OCI-M1 (cell line): ENCODE results near the gene CCT6A.
"Not testable (repeated sequence)": the region's sequence is repeated elsewhere in the genome, so short reads cannot be mapped to it uniquely, and the experiment has no call there.

Source experiments
- DNase-seq: peaks from one replicate; lab custom pipeline; 2025; lab: John Stamatoyannopoulos, UW

The CCT6A gene, protein sequence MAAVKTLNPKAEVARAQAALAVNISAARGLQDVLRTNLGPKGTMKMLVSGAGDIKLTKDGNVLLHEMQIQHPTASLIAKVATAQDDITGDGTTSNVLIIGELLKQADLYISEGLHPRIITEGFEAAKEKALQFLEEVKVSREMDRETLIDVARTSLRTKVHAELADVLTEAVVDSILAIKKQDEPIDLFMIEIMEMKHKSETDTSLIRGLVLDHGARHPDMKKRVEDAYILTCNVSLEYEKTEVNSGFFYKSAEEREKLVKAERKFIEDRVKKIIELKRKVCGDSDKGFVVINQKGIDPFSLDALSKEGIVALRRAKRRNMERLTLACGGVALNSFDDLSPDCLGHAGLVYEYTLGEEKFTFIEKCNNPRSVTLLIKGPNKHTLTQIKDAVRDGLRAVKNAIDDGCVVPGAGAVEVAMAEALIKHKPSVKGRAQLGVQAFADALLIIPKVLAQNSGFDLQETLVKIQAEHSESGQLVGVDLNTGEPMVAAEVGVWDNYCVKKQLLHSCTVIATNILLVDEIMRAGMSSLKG

DNA sequence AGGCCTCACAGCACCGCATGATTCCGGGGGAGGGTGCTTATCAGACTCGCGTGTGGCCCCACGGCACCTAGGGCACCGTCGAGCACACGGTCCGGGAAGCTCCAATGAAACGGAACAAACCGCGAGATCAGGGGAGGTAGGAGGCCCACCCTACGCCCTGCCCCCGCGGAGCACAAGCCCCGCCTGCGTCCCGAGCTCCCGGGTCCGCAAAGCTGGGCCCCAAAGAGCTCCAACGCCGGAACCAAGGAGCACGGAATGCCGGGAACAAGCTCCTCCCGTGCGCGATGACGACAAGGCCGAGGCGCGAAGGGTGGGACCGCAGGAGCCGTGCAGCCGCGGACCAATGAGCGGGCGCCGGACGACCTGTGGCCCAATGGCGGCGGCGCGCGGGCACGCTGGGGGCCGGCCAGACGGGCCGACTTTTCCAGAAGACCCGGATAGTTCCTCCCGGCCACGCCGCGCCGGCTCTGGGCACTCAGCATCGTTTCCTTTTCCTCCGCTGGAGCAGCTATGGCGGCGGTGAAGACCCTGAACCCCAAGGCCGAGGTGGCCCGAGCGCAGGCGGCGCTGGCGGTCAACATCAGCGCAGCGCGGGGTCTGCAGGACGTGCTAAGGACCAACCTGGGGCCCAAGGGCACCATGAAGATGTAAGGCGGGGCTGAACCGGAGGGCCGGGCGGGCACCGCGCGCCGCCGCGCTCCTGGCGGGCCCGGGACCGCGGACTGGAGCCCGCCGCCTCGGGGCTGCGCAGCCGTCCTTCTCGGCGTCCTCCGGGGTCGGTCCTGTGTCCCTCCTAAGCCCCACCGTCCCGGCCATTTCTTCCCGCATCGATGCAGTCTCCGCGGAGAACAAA is at the start of gene CCT6A, which contains the start of gene PSPH:
Gene CCT6A (plus strand): TSS at position 427 of the 853 bp plus-strand sequence. CDS start 84 bp downstream, at position 511.
Gene PSPH (minus strand): TSS at position 106 of the 853 bp plus-strand sequence. CDS start 30,232 bp downstream, outside the sequence.
- peak; percentile 94 for DNase-seq

DNA sequence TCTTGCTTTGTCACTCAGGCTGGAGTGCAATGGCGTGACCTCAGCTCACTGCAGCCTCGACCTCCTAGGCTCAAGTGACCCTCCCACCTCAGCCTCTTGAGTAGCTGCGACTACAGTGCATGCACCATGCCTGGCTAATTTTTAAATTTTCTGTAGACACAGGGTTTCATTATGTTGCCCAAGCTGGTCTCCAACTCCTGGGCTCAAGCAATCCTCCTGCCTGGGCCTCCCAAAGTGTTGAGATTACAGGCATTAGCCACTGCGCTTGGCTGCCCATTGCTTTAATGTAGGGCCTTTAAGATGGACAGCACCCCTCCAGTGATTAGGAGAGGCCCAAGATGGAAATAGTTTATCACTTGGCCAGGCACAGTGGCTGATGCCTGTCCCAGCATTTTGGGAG is 47.8 kb upstream of the CCT6A start:
- no peak for DNase-seq

DNA sequence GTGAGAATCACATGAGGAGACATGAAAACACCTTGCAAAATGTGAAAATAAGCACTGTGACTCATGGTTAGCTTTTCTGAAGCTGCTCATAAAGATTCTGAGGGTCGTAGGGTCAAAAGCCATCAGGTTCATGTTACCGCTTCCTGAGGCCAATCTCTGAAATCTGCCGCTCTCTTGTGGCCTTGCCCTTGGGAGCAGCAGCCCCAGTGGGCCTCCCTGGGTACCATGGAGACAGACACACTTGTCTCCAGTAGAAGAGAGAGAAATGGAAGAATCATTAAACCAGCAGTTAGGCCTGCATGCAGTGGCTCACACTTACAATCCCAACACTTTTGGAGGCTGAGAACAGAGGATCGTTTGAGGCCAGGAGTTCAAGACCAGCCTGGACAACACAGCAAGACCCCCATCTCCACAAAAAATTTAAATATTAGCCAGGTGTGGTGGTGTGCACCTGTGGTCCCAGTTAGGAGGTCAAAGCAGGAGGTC is 44.4 kb upstream of the CCT6A start:
- no peak for DNase-seq

DNA sequence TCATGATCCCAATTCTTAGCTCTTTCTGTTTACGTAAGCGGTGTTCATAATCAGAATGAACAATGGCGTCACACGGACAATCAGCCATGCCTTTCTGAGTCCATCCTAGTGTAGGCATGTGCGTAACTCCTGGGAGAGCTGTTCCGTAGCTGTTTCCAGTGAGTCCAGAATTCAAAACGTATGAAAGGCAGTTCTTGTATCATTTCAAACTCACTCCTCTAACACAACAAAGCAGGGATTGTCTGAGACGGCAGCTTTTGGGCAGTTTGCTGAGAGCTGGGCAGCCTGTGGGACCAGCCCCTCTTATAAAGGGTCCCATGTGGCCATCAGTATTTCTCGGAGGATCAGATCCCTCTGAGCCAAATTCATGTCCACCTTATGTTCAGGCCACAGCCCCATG is 43.7 kb upstream of the CCT6A start:
- DNase-seq: no peak

DNA sequence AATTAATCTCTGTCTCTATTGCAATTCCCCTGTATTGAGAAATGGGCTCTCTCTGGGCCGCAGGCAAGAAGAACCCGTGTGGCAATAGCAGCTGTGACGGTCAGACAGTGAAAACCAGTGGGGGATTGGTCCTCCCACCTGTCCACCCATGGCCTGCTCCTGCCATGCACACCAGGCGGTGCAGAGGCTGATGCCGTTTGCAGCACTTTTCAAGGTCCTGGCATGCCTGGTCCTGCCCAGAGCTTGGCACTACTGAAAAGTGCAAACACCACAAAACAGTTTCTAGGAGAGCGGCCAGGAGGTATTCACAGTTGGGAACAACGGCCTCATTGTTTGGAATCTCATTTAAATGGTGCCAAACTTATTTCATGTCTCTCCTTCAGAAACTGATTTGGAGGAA is 41.9 kb upstream of the CCT6A start:
- DNase-seq: no peak

DNA sequence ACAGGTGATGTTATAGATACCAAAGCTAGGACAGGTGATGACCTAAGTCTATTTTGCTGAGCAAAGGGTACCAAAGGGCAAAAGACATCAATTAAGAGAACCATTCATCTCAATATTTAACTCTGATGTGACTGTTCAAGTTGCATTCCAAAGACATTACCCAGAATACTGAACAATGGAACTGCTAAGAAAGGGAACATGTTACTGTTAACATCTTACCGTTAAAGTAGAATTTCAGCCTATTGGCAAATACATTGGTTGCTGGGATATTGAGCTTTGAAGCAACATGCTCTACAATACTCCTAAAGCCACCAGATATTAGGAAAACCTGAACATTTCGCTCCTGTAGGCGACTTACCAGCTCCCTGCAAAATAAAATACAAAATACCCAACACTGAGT is 34.5 kb upstream of the CCT6A start:
- DNase-seq: not testable (repeated sequence)

DNA sequence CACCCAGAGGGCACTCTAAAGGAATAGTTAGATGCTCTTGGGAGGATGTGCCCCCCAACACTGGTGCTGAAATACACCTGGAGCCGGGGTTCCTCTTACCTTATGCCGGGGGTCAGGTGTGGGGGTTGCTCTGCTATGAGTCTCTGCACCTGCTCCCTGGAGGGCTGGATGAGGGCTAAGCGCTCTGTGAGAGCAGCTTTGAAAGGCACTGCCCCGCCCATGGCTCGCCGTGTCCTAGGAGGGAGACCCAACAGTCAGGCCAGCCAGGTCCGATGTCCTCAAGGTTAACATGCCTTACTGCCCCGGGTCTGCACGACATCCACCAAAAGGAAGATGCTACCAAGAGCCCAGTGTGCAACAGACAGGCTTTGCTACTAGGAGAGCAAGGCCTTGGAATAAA is 32.1 kb upstream of the CCT6A start:
- DNase-seq: no peak

DNA sequence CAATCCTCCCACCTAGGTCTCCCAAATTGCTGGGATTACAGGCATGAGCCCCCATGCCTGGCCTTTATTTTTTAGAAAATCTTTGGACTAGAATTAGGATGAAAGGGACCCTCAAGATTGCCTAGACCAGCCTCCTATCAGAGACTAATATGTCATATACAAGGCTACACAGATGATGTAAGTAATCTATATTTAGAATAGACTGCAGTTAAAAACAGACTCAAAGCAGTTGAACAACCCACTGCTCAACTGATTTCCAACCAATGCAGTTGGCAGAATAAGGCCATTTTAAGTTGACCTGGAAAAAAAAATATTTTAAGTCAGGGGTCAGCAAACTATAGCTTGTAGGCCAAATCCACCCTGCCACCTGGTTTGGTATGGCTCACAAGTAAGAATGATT is 28.1 kb upstream of the CCT6A start:
- DNase-seq: no peak

DNA sequence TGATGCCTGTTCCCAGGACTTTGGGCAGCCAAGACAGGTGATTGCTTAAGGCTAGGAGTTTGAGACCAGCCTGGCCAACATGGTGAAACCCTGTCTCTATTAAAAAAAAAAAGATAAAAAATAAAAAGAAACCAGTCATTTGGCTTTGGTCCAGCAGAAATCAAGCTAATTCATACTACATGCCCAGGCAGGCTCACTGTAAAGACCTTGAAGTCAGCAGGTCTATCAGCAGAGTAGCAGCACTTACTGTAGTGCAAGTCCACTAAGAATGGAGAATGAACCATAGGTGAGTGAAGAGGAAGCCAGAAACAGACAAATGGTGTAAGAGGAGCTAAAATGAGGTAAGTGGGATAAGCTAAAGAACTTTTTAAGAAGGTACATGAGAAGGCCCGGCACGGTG is 25.0 kb upstream of the CCT6A start:
- DNase-seq: no peak

DNA sequence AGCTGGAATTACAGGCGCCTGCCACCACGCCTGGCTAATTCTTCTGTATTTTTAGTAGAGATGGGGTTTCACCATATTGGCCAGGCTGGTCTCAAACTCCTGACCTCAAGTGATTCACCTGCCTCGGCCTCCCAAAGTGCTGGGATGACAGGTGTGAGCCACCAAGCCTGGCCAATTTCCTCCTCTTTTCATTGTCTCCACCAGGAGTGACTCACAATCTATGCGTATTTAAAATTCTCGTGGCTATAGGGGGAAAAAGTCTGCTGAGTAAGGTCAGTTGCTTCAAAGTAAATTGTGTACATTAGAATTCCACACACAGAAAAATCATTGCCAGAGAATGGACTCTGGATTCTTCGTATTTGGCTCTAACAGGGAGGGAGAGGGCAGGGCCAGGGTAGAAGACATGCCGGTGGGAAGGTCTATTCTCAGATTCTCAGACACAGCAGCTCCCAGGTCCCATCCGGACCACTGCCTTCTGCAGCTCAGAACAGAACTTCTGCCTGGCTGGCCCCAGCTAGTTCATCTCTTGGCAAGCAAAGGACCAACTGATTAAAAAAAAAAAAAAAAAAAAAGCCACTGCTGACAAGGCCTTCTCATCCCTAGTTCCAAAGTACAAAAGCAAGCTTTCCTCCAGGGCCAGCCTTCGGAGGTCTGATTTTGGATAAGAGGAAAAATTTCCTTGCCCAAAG is 22.5 kb upstream of the CCT6A start:
- DNase-seq: no peak

DNA sequence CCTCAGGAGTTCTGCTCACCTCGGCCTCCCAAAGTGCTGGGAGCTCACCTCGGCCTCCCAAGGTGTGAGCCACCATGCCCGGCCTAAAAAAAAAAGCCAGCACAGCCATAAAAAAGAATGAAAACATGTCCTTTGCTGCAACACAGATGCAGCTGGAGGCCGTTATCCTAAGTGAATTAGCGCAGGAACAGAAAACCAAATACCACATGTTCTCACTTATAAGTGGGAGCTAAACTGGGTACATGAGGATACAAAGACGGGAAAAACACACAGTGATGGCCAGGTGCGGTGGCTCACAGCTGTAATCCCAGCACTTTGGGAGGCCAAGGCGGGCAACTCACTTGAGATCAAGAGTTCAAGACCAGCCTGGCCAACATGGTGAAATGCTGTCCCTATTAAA is 21.2 kb upstream of the CCT6A start:
- DNase-seq: no peak

DNA sequence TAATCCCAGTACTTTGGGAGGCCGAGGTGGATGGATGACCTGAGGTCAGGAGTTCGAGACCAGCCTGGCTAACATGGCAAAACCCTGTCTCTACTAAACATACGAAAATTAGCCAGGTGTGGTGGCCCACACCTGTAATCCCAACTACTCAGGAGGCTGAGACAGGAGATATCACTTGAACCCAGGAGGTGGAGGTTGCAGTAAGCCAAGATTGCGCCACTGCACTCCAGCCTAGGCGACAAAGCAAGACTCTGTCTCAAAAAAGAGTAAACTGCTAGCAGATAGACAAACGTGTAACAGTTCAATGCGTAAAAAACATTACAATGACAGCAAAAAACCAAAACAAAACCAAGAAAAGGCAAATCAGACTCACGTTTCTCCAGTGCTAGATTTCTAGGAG is 20.0 kb upstream of the CCT6A start:
- not testable (repeated sequence) for DNase-seq

DNA sequence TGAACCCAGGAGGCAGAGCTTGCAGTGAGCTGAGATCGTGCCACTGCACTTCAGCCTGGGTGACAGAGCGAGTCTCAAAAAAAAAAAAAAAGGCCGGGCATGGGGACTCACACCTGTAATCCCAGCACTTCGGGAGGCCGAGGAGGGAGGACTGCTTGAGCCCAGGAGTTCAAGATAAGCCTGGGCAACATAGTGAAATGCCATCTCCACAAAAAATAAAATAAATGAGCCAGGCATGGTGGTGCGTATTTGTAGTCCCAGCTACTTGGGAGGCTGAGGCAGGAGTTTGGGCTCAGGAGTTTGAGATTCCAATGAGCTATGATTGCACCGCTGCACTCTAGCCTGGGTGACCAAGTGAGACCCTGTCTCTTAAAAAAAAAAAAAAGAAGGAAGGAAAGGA is 19.0 kb upstream of the CCT6A start:
- DNase-seq: not testable (repeated sequence)

DNA sequence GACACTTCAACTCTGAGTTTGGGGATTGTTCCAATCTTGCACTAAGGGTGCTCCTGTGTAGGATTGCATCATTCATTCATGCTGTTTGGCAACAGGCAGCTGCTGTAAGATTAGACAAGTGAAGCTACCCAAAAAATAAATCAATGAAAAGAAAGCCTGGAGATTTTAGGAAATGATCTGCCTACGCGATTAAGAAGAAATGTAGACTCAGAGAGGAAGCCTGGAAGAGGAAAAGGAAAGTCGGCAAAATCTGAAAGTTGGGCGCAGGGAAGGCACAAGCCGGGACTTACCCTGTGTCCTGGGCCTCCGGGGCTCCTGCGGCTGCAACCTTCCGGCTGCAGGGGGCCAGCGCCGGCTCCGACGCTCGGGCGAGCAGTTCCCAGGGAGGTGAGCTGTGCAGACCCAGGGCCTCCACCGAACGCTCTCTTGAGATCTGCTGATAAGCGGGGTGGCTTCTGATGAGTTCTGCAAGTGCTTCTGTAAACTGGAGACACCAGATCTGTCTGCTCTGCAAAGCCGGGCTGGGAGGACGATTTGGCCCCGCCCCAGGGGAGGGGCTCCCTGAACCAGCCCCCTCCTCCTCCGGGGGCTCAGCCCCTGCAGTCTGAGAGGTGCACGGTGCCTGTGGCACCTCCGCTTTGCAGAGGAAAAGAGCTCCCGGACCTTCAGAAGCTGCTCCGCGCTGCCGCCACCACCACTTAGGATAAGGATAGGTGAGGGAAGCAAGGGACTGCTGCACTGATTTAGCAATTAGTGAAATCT is 17.7 kb upstream of the CCT6A start:
- DNase-seq: peak; percentile 85

DNA sequence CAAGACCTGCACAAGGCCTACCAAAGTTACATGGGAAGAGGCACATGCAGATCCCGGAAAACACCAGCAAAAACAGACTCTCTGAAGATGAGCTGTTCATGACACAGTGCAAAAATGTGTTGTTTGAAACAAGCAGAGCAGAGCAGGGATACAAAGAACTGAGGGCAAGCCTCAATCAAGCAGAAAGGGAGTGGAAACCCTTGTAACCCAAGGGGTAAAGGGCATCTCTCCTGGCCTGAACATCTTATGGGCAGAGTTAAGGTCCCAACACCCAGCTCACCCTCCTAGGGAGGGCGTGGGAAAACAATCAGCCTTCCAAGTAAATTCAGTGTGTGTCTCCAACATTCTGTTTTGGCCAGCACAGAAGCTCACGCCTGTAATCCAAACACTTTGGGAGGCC is 10.8 kb upstream of the CCT6A start:
- DNase-seq: no peak

DNA sequence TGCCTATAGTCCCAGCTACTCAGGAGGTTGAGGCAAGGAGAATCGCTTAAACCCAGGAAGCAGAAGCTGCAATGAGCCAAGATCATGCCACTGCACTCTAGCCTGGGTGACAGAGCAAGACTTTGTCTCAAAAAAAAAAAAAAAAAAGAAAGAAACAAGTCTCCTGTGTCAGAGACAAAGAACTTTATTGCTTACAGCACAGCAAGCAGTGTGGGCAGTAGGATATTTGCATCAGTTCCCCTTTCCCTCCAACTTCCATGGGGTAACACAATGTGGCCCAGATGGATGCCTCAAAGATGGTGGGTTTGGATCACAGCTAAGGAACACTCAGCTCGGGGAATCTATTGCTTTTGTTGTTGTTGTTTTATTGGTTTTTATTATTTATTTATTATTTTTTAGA is 5.8 kb upstream of the CCT6A start:
- DNase-seq: not testable (repeated sequence)

DNA sequence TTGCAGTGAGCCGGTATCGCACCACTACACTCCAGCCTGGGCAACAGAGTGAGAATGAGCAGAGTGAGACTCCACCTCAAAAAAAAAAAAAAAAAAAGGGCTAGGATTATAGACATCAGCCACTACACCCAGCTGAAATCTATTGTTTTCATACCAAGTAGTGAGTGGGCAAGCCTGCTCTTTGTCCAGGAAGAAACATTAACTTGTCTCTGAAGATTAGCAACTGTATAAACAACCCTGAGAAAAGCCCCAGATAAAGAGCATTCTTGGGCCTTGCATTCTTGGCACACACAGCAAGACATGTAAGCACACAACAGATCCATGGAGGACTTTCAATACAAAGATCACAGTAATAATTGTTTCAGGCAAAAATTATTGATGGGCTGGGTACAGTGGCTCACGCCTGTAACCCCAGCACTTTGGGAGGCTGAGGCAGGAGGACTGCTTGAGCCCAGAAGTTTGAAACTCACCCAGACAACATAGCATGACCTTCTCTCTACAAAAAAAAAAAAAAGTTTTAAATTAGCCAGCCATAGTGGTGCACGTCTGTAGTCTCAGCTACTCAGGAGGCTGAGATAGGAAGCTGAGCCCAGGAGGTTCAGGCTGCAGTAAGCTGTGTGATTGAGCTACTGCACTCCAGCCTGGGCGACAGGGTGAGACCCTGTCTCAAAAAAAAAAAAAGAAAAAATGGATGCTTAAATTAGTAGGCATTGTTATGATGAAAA is 4.7 kb upstream of the CCT6A start:
- no peak for DNase-seq

DNA sequence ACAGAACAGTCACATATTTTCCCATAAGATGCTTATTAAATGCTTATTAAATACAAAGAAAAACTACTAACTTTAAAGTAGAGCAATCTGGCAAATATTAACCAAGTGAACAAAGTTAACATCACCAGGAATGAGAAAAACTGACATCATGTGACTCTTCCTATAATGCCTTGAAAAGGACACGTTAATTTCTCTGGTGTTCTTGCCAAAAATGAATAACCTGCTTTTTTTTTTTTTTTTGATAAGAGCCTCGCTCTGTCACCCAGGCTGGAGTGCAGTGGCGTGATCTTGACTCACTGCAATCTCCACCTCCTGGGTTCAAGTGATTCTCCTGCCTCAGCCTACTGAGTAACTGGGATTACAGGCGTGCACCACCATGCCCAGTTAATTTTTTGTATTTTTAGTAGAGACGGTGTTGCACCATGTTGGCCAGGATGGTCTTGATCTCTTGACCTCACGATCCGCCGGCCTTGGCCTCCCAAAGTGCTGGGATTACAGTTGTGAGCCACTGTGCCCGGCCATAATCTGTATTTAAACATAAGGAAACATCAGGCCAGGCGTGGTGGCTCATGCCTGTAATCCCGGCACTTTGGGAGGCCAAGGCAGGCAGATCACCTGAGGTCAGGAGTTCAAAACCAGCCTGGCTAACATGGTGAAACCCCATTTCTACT is 4.0 kb upstream of the CCT6A start:
- not testable (repeated sequence) for DNase-seq

DNA sequence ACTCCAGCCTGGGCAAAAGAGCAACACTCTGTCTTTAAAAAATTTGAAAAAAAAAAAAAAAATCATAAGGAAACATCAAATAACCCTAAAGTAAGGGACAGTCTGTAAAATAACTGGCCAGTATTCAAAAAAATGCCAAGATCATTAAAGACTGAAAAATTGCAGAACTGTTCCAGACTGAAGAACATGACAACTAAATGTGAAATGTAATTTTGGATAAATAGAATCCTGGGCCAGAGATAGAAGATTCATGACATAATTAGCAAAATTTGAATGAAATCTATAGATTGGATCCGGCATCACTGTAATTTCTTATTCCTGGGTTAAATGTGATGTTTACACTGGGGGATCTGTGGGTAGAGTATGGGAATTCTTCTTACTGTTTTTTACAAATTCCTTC is 3.3 kb upstream of the CCT6A start:
- DNase-seq: no peak

DNA sequence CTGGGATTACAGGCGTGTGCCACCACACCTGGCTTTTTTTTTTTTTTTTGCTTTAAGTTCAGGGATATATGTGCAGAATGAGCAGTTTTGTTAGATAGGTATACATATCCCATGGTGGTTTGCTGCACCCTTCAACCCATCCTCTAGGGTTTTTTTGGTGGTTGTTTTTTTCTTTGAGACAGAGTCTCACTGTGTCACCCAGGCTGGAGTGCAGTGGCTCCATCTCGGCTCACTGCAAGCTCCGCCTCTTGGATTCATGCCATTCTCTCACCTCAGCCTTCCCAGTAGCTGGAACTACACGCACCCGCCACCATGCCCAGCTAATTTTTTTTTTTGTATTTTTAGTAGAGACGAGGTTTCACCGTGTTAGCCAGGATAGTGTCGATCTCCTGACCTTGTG is 2.8 kb upstream of the CCT6A start:
- DNase-seq: not testable (repeated sequence)
